GM15510 (cell line): ENCODE data around the gene WWOX.

Source experiments
- POLR2A ChIP-seq: IDR thresholded peaks from 3 replicates; pipeline ENCODE4 v1.6.1; 2011; ENCODE audit warnings: borderline replicate concordance; ENCODE audit not compliant: insufficient read length; ENCODE audit errors: extremely low read depth

WWOX gene

DNA sequence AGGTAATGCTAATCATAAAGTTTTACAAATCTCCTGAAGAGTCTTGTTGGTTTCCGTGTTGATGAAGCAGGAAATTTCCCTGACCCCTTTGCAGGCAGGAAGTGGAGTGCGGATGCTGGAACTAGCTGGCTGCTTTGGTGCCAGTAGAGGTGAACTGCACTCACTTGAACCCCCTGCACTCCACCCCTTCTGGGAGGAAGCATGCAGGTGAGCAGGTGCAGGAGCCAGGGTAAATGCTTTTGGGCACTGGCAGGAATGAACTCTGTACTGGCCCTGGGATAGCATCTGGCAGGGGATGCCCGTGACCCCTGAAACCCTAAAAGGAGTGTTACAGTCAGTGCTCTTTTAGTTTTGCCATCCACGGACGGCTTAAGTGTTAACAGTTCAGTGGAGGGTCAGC is 430.4 kb downstream of the WWOX start:
- no peak for TF ChIP-seq POLR2A

DNA sequence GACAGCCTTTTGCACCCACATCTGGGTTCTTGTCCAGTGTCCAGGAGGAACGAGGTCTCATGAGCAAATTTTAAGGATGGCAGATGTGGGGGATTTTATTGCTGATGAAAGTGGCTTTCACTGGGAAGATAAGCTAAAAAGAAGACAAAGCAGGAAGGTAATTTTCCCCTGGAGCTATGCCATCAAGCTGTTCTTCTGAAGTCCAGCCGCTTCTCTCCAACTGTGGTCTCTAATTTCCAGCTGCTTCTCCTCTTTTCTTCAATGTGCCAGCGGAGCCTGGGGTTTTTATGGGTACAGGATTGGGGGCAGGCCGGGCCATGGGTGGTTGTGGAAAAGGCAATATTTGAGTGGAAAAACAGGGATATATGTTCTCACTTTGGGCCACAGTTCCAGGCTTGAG is 430.8 kb downstream of the WWOX start:
- TF ChIP-seq POLR2A, result no peak

DNA sequence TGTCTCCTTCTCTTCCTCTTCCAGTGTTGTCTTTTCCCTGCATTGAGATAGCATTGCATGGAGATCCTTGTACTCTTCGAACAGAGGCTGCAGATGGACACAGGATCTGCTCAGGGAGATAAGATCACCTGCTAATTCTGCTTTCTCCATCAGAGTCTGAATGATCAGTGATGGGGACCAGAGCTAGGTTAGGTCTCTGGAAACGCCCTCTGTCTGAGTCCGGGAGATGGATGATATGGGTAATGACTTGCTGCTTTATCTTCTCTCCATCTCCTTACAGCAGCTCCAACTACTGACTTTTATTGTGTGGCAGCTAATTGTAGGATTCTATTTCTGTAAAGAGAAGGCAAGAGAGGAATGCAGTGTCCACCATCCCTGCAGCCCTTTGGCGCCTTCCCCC is 435.6 kb downstream of the WWOX start:
- TF ChIP-seq POLR2A, result no peak

DNA sequence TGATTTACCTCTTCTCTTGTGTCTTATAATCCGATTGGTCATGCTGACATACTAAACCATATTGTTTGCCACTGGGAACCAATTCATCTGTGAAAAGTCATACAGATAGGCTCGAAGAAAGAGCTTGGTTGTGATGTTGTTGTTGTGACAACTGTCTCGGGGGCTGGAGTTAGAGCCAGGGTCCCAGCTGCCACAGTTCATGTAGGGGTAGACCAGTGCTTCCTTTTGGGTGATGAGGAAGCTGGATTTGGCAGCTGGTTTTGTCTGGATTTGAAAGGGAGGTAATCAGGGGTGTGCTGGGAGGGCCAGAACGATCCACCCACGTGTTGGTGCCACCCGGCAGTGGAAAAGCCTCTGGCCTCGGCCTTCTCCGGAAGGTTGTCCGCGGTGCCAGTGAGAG is 438.1 kb downstream of the WWOX start:
- no peak for TF ChIP-seq POLR2A

DNA sequence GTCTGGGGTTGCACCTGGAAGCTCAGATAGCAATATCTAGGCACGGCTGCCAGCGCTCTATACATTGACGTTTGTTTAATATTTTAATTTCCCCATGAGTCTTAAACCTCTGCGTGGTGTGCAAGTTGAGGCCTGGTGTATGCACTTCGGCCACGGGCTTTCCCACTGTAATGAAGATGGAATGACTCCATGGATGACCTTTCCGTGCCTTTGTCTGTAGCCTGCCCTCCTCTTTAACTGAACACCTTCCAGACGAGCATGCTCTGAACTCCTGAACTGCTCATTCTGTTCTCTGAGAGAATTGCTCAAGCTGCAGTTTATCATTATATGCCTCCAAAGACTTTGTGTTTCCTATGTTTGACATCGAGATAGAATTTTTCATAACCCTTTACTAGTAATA is 438.8 kb downstream of the WWOX start:
- TF ChIP-seq POLR2A, result no peak

DNA sequence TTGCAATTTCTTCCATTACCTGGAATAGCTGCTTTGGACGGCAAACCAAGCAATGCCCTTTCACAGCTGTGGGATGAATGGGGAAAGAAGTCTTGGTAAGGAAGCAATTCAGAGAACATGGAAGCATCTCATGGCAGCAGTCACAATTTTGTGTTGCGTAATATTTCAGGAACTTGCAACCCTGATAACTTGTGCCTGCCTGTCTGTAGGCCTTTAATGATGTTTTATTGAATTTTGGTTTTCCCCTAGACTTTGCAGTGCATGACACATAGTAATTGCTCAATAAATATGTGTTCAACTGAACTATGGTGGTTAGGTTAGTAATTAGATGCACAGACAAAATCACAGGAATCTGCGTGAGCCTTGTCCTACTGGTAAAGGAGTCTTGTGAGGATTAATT is 439.5 kb downstream of the WWOX start:
- TF ChIP-seq POLR2A, result no peak

- TF ChIP-seq POLR2A, result no peak
Observed at GRCh38 chr16:78542419-78542818, 443.0 kb downstream of the WWOX start.

DNA sequence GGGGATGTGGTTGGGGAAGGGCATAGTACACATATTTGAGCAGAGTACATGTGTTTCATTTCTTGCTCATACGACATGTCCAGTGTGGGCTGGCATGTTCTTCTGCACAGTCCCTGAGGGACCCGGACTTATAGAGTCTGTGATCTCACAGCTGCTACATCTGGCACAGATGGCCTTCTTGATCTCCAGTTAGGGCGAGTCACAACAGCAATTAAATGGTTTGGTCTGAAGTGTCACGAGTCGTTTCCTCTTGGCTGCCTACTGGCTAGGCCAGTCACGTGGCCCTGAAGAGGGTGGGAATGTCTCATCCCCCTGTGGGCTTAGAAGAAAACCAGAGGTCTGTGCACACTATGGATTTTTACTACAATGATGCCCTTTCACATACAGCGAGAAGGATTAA is 443.6 kb downstream of the WWOX start:
- no peak for TF ChIP-seq POLR2A

GRCh38 chr16:78549366-78549765 is 449.9 kb downstream of the WWOX start:
- TF ChIP-seq POLR2A, result no peak

DNA sequence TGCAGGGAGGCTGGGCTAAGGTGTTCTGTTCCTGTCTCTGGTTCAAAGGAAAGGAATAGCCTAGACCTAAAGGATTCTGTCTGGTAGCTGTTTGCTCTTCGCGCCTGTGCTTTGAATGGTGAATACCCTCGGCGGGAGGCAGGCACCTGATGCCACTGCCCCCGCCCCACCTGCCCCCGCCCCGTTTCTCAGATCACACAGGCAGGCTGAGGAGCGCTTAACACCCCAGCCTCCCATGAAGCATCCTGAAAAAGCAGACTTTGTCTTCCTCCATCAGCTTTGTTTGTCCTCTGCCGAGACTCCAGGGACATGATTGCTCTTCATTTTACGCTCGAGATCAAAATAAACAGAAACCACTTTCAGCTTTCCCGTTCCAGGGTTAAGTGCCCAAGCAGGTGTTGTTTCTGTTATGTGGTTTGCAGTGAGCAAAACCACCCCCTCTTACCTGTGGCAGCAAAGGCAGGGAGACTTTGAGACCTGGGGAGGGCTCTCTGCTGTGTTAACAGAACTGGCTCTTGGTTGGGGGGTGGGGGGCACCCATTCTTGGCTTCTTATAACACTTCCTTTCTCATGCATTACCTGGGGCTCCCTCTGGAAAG is 452.1 kb downstream of the WWOX start:
- TF ChIP-seq POLR2A, result no peak

DNA sequence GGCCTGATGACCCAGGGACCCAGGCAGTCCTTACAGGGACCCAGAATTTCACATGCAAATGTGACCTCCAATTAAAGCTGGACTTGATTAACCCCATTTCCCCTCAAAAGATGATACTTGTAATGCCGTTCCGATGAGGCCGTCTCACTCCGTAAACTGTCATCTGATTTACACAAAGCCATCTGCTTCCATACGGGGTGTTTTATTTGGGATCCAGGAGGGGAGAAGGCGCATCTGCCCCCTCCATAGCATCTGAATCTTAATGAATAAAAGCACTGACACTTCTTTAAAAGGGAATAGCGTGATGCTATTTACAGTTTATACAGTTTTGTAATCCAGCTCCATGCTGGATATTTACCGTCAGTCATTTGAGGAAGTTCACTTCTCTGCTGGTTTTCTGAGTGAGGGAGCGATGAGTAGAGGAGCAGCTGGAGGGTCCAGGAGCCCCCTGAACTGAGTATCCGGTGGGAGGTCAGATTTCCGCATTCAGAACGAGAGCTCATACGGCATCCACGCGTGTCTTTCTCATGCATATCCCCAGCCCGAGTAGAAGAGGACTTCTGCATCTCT is 452.7 kb downstream of the WWOX start:
- TF ChIP-seq POLR2A, result no peak

DNA sequence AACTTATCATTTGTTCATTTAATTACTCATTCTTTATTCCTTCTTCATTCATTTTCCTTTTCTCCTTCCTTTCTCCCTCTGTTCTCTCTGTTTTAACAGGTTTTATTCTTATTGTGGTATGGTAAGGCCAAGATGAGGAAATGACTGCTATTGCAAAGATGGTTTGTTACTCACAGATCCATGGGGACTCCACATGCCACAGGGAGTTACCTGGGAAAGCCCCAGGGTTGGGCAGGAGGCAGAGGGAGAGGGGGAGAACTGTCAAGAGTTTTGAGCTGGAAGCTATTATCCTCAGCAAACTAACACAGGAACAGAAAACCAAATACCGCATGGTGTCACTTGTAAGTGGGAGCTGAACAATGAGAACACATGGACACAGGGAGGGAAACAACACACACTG is 453.3 kb downstream of the WWOX start:
- TF ChIP-seq POLR2A, result no peak

- no peak for TF ChIP-seq POLR2A
Observed at GRCh38 chr16:78553268-78554039, 454.0 kb downstream of the WWOX start.

DNA sequence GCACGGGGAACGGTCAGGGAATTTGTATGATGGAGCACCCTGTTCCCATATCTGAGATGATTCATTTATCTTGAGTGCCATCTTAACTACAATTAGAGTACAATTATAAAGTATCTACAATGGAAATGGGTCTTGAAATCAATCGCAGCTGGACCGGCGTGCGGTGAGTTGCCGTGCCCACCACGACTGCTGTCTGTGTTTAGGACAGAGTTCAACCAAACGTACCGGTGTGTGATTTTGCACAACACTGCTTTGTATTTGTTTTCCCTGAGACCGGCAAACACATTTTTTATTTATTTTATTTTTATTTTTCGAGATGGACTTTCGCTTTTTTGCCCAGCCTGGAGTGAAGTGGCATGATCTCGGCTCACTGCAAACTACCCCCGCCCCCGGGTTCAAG is 457.0 kb downstream of the WWOX start:
- TF ChIP-seq POLR2A, result no peak

DNA sequence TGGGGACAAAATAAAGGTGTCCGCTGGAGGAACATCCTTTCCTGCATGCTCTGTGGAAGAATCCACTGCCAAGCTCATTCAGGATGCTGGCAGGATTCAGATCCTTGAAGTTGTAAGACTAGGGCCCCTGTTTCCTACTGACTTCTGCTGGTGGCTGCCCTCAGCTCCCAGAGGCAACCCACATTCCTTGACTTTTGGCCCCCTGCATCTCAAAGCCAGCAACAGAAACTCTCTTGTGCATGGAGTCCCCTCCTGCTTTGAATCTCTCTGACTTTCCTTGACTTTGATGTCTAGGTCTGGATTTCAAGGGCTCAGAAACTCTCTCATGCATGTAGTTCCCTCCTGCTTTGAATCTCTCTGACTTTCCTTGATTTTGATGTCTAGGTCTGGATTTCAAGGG is 461.5 kb downstream of the WWOX start:
- no peak for TF ChIP-seq POLR2A

GRCh38 chr16:78562111-78562510 is 462.7 kb downstream of the WWOX start:
- TF ChIP-seq POLR2A, result no peak
